Keratinocyte (primary cell): ENCODE measurements around the gene PRR5.

ENCODE experiments used
- CTCF ChIP-seq, 3 experiments: IDR thresholded peaks in 1 of 3; conservative IDR thresholded peaks in 1 of 3; optimal IDR thresholded peaks in 1 of 3; 2 replicates in 2 of 3; 3 replicates in 1 of 3; pipeline versions ENCODE3 to v1.5.1; 2011; ENCODE audit warnings: low read length in 3 of 3, mild to moderate bottlenecking in 3 of 3, moderate library complexity in 2 of 3, control low read depth in 1 of 3, inconsistent platforms in 1 of 3; ENCODE audit not compliant: insufficient read depth in 2 of 3; ENCODE audit errors: extremely low read depth in 1 of 3
- EZH2 ChIP-seq: IDR thresholded peaks from one replicate; pipeline ENCODE4 v1.6.1; 2012; ENCODE audit warnings: inconsistent platforms, mild to moderate bottlenecking, low read length, moderate library complexity

- TF ChIP-seq CTCF (optimal IDR thresholded peaks at IDR 0.05 in 1 of 3, IDR thresholded peaks at IDR 0.05 in 1 of 3, conservative IDR thresholded peaks at IDR 0.05 in 1 of 3; ENCODE audit: extremely low read depth in 1 of 3, insufficient read depth in 2 of 3, low read length in 3 of 3) (no peak), EZH2 (no peak)
Observed at GRCh38 chr22:44678556-44679305, 23.3 kb upstream of the PRR5 start.
